H9 (cell line): ENCODE measurements around the gene LDHAL6B. TPM values are rescaled to one million over a fixed set of nuclear protein-coding genes. Genes with fewer than 3 reads are reported as not detected.

Experiments used
- DNase-seq: peaks from one replicate; pipeline ENCODE4 v3.0.0-alpha.2; 2017
- H2AFZ ChIP-seq: one replicate; pipeline ENCODE4 v1.6.1; 2013; ENCODE audit warnings: mild to moderate bottlenecking, low read length, control low read depth, moderate library complexity
- H2AK5ac ChIP-seq: 2 replicates; pipeline ENCODE4 v1.6.1; 2013; ENCODE audit warnings: low read length, control low read depth, mixed read lengths; ENCODE audit not compliant: insufficient read length
- H2BK120ac ChIP-seq: one replicate; pipeline ENCODE4 v1.6.1; 2013; ENCODE audit warnings: low read depth, mild to moderate bottlenecking, low read length, control low read depth, inconsistent platforms; ENCODE audit not compliant: poor library complexity, severe bottlenecking
- H2BK12ac ChIP-seq: 2 replicates; pipeline ENCODE4 v1.6.1; 2013; ENCODE audit warnings: low read length, control low read depth, mixed read lengths, low read depth; ENCODE audit not compliant: insufficient read length
- H2BK15ac ChIP-seq: 2 replicates; pipeline ENCODE4 v1.6.1; 2013; ENCODE audit warnings: low read depth, low read length, control low read depth
- H2BK20ac ChIP-seq: one replicate; pipeline ENCODE4 v1.6.1; 2013; ENCODE audit warnings: low read depth, mild to moderate bottlenecking, low read length, control low read depth, inconsistent platforms; ENCODE audit not compliant: poor library complexity, severe bottlenecking
- H2BK5ac ChIP-seq: 2 replicates; pipeline ENCODE4 v1.6.1; 2013; ENCODE audit warnings: low read length, control low read depth, mixed read lengths; ENCODE audit not compliant: insufficient read length
- H3K14ac ChIP-seq: 2 replicates; pipeline ENCODE4 v1.6.1; 2013; ENCODE audit warnings: low read length, control low read depth; ENCODE audit not compliant: insufficient read depth
- H3K18ac ChIP-seq: 2 replicates; pipeline ENCODE4 v1.6.1; 2013; ENCODE audit warnings: low read depth, mild to moderate bottlenecking, mixed read lengths, low read length, control low read depth; ENCODE audit not compliant: insufficient read length
- H3K23ac ChIP-seq: 2 replicates; pipeline ENCODE4 v1.6.1; 2013; ENCODE audit warnings: low read length, control low read depth, mixed read lengths, low read depth; ENCODE audit not compliant: insufficient read length
- H3K23me2 ChIP-seq: 2 replicates; pipeline ENCODE4 v1.6.1; 2013; ENCODE audit warnings: low read depth, mild to moderate bottlenecking, mixed read lengths, low read length, control low read depth; ENCODE audit not compliant: insufficient read length, poor library complexity, severe bottlenecking
- H3K27ac ChIP-seq: 2 replicates; pipeline ENCODE4 v1.5.1; 2013; ENCODE audit warnings: low read length, control low read depth, mixed read lengths, low read depth; ENCODE audit not compliant: insufficient read length
- H3K27me3 ChIP-seq: 2 replicates; pipeline ENCODE4 v1.6.1; 2013; ENCODE audit warnings: low read length, control low read depth, inconsistent platforms; ENCODE audit not compliant: insufficient read depth
- H3K4ac ChIP-seq: 2 replicates; pipeline ENCODE4 v1.6.1; 2013; ENCODE audit warnings: low read depth, mild to moderate bottlenecking, control low read depth, inconsistent platforms, low read length, moderate library complexity
- H3K4me1 ChIP-seq: 2 replicates; pipeline ENCODE4 v1.6.1; 2013; ENCODE audit warnings: low read length, control low read depth, inconsistent platforms; ENCODE audit not compliant: insufficient read depth
- H3K4me2 ChIP-seq: 2 replicates; pipeline ENCODE4 v1.6.1; 2013; ENCODE audit warnings: low read length, control low read depth, mixed read lengths; ENCODE audit not compliant: insufficient read length, insufficient read depth
- H3K56ac ChIP-seq: 2 replicates; pipeline ENCODE4 v1.6.1; 2013; ENCODE audit warnings: low read depth, mild to moderate bottlenecking, mixed read lengths, low read length, control low read depth; ENCODE audit not compliant: insufficient read length
- H3K79me1 ChIP-seq: 2 replicates; pipeline ENCODE4 v1.6.1; 2013; ENCODE audit warnings: low read depth, mild to moderate bottlenecking, moderate library complexity, low read length, control low read depth, inconsistent platforms; ENCODE audit not compliant: insufficient read depth, poor library complexity, severe bottlenecking
- H3K79me2 ChIP-seq: 2 replicates; pipeline ENCODE4 v1.6.1; 2013; ENCODE audit warnings: low read length, control low read depth, inconsistent platforms; ENCODE audit not compliant: insufficient read depth
- H3K9ac ChIP-seq: 2 replicates; pipeline ENCODE4 v1.6.1; 2013; ENCODE audit warnings: low read length, control low read depth, mixed read lengths; ENCODE audit not compliant: insufficient read length; ENCODE audit errors: extremely low read depth
- H3K9me3 ChIP-seq: one replicate; pipeline ENCODE4 v1.6.1; 2013; ENCODE audit warnings: low read depth, low read length, inconsistent platforms; ENCODE audit not compliant: control insufficient read depth
- H3T11ph ChIP-seq: one replicate; pipeline ENCODE4 v1.6.1; 2013; ENCODE audit warnings: mild to moderate bottlenecking, low read length, control low read depth, inconsistent platforms
- H4K20me1 ChIP-seq: one replicate; pipeline ENCODE4 v1.6.1; 2013; ENCODE audit not compliant: control insufficient read depth, insufficient read length, insufficient read depth
- H4K5ac ChIP-seq: 2 replicates; pipeline ENCODE4 v1.6.1; 2013; ENCODE audit warnings: low read depth, mild to moderate bottlenecking, mixed read lengths, low read length, control low read depth; ENCODE audit not compliant: insufficient read length
- H4K8ac ChIP-seq: replicated peaks from 2 replicates; pipeline ENCODE4 v1.6.1; 2013; ENCODE audit warnings: low read length, control low read depth, mixed read lengths, low read depth; ENCODE audit not compliant: insufficient read length
- H4K91ac ChIP-seq: 2 replicates; pipeline ENCODE4 v1.6.1; 2013; ENCODE audit warnings: low read depth, mild to moderate bottlenecking, moderate library complexity, mixed read lengths, low read length, control low read depth; ENCODE audit not compliant: insufficient read length
- H3K27ac Mint-ChIP-seq, 3 experiments: 2 replicates in 2 of 3; 3 replicates in 1 of 3; pipeline ENCODE4 v1.8.0; 2020 to 2021; ENCODE audit warnings: mixed read lengths in 3 of 3, mild to moderate bottlenecking in 1 of 3, moderate library complexity in 1 of 3
- H3K27me3 Mint-ChIP-seq: 2 replicates; pipeline ENCODE4 v1.8.0; 2021; ENCODE audit warnings: low read depth, mild to moderate bottlenecking, moderate library complexity, mixed read lengths
- H3K36me3 Mint-ChIP-seq, 3 experiments: 2 replicates in 2 of 3; 3 replicates in 1 of 3; pipeline ENCODE4 v1.8.0; 2020 to 2021; ENCODE audit warnings: low read depth in 3 of 3, mixed read lengths in 3 of 3; ENCODE audit not compliant: insufficient read depth in 1 of 3
- H3K4me1 Mint-ChIP-seq, 2 experiments: 2 replicates each; pipeline ENCODE4 v1.8.0; 2020; ENCODE audit warnings: mixed read lengths in 2 of 2
- H3K4me3 Mint-ChIP-seq, 2 experiments: 2 replicates in 1 of 2; 3 replicates in 1 of 2; pipeline ENCODE4 v1.8.0; 2020 to 2021; ENCODE audit warnings: mild to moderate bottlenecking in 2 of 2, mixed read lengths in 2 of 2, moderate library complexity in 1 of 2
- H3K9me3 Mint-ChIP-seq, 2 experiments: 2 replicates in 1 of 2; 3 replicates in 1 of 2; pipeline ENCODE4 v1.8.0; 2020; ENCODE audit warnings: mild to moderate bottlenecking in 2 of 2, mixed read lengths in 2 of 2, moderate library complexity in 1 of 2
- CTCF ChIP-seq: fragments of 200-600 bp; sonication (generic); conservative IDR thresholded peaks from 3 replicates; pipeline ENCODE4 v1.8.0; 2021; ENCODE audit warnings: antibody characterized with exemption, mild to moderate bottlenecking
- WGBS: extraction: QIAGEN DNeasy Blood & Tissue Kit; methylation state at CpG from one replicate; pipeline ENCODE4 v1.1.7; 2013; ENCODE audit warnings: missing lambda C conversion rate, low lambda C conversion rate, mixed read lengths; ENCODE audit not compliant: insufficient read length; ENCODE audit errors: extremely low coverage; 5-methylcytosine and 5-hydroxymethylcytosine counted together
- total RNA-seq: library from RNA; stranded (reverse); gene quantifications from 2 replicates; pipeline ENCODE4 v1.2.1, GENCODE V29; 2021

Gene LDHAL6B
- total RNA-seq, 1 experiment from 2014 or later = not detected

- Histone ChIP-seq H4K20me1 (no peaks in the 10 kb centered on the region), H3T11ph (no peak overlapping the region), H3K27ac (no peak overlapping the region), H3K79me2 (no peaks in the 10 kb centered on the region), H3K23ac (no peak overlapping the region), H3K9ac (no peak overlapping the region), H2BK12ac (no peak overlapping the region), H2BK120ac (no peak overlapping the region), H3K14ac (no peak overlapping the region), H2BK5ac (no peak overlapping the region), H4K91ac (no peak overlapping the region), H4K5ac (no peak overlapping the region), H3K23me2 (no peaks in the 10 kb centered on the region), H3K9me3 (no peaks in the 10 kb centered on the region), H3K56ac (no peak overlapping the region), H3K4me2 (no peak overlapping the region), H2AK5ac (no peak overlapping the region), H2BK15ac (no peak overlapping the region), H2AFZ (no peak overlapping the region), H3K79me1 (no peaks in the 10 kb centered on the region), H3K4ac (no peak overlapping the region), H3K27me3 (no peaks in the 10 kb centered on the region), H2BK20ac (no peak overlapping the region), H3K4me1 (no peaks in the 10 kb centered on the region), H3K18ac (no peak overlapping the region), H4K8ac (no peak overlapping the region)
- Mint-ChIP-seq H3K27me3 (no peaks in the 10 kb centered on the region), H3K36me3 (peaks cover 5 to 71% (median 38%) of the 10 kb centered on the region in 3 experiments; a peak in 6 of 7 replicates), H3K27ac (peak overlapping the region in 1 of 3 experiments; percentile 93; a peak in 4 of 7 replicates), H3K4me3 (no peak overlapping the region), H3K9me3 (no peaks in the 10 kb centered on the region), H3K4me1 (peaks cover 9 to 19% of the 10 kb centered on the region in 2 experiments)
- no peak for DNase-seq
- no CpG with 5 or more reads among the region's 3 CpGs for WGBS
- TF ChIP-seq CTCF = no peak
Observed at GRCh38 chr15:59165726-59166125, 40.9 kb upstream of the LDHAL6B start.
